GM19468 (cell line): ENCODE data around the gene MON2.
"Not testable (repeated sequence)": the region's sequence is repeated elsewhere in the genome, so short reads cannot be mapped to it uniquely, and the experiment has no call there.

Experiments
- ATAC-seq: cut with Tn5 transposase; IDR thresholded peaks from one replicate; pipeline ENCODE4 v1.9.1; 2021; ENCODE audit warnings: mild to moderate bottlenecking, moderate library complexity, moderate number of reproducible peaks; ENCODE audit not compliant: unreplicated experiment; ENCODE audit errors: extremely low read depth

MON2 gene

DNA sequence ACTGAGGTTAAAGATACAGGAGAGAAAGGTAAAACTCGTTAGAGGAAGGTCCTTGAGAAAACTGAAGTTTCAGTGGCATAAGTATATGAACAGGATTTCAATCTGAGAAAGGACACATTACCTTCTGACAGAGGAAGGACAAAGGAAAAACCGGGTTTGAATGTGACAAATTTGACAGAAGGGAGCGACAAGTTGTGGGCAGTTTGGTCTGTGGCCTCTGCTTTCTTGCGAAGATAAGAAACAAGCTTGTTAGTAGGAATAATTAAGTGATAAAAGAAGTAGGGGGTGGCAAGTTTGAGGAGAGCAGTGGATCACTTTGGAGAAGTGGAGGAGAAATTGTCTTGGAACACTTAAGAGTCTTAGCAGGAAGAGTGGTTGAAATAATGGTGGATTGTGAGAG lies 5.1 kb downstream of the MON2 start:
- no peak for ATAC-seq

DNA sequence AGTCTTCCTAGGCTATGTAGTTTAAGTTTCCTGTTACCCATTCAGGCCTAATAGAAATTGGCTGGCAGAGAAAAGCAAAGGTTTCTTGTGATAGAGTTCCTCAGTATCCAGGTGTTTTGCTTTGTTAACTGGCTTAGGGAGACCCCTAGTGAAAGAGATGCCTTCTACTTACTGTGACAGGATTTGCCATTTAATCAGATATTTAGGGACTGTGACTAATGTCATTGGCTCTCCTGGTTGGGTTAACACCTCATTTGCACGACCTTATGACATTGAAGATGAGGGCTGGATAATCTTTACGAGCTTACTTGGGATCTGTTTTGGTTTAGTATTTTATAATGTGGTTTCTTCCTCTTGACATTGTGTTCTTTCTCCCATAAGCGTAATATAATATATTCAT lies 5.8 kb downstream of the MON2 start:
- no peak for ATAC-seq

DNA sequence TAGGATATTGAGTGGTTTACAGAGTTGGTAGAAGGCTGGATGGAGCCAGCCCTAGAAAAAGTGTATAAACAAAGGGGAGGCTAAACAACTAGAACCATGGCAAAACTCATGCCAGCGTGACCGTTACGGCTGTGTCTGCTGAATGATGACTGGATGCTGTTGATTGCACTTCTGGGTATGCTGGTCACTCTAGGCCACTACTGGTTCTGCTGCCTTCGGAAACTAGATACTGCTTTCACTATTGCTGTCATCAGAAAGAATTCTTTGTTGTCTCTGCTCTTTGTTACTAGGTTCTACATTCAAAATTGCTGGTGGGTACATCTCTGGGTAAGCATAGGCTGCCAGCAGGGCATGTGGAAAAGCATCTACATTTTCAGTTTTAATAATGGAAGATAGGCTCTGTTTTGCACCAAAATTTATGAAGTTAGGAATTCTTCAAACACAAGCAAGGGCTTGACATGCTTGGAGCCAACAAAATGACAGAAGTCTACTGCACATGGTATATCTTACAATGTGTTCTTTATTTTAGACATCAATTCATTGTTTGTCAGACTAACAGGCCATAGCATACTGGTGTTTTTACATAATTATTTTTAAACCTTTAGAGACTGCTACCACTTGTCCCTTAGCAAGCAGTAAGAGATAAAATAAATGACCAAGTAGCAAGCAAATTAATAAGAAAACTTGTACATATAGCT lies 15.4 kb downstream of the MON2 start:
- ATAC-seq, result no peak

DNA sequence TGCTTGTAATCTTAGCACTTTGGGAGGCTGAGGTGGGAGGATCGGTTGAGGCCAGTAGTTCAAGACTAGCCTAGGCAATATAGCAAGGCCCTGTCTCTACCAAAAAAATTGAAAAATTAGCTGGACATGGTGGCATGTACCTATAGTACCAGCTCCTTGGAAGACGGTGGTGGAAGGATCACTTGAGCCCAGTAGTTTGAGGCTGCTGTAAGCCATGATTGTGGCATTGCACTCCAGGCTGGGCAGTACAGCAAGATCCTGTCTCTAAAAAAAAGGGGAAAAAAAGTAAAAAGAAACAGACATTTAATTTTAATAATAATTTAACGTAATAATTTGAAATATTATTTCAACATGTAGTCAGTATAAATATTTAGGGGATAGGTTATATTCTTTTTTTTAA lies 16.1 kb downstream of the MON2 start:
- ATAC-seq, result no peak

DNA sequence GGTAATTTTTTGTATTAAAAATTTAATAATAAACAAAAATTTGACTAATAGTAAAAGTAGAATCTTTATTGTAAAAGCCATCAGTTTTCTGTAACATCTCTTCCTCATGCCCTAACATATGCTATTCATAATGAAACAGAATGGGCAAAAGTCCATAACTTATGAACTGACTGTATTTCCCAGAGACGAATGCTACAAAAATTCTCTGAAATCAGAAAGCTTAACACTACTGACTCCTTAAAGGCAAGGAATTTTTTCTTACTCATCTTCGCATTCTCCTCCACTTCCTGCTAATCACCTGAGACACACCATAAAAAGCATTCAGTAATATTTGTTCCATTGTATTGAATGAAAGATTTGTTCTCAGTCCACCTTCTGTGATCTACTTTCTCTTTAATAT lies 17.6 kb downstream of the MON2 start:
- ATAC-seq, result no peak

DNA sequence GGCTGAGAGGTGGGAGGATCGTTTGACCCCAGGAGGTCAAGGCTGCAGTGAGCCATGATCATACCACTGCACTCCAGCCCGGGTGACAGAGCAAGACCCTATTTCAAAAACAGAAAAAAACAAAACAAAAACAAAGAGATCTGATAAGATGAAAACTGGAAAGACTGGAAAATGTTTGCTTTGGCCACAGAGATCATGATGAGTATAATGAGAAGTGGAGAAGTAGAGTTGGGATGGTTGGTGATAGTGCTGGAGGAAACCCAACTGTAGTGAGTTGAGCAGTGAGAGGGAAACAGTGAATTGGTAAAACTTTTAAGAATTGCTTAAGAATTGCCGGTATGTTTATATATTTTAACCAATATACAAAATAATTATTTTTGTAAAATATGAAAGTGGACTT lies 39.2 kb downstream of the MON2 start:
- no peak for ATAC-seq

DNA sequence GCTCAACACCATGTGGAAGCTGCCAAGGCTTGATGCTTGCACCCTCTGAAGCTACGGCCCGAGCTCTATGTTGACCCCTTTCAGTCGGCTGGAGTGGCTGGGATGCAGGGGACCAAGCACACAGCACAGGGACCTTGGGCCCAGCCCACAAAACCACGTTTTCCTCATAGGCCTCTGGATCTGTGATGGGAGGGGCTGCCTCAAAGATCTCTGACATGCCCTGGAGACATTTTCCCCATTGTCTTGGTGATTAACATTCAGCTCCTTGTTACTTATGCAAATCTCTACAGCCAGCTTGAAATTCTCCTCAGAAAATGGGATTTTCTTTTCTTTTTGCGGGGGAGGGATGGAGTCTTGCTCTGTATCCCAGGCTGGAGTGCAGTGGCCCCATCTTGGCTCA lies 46.3 kb downstream of the MON2 start:
- ATAC-seq, result no peak

DNA sequence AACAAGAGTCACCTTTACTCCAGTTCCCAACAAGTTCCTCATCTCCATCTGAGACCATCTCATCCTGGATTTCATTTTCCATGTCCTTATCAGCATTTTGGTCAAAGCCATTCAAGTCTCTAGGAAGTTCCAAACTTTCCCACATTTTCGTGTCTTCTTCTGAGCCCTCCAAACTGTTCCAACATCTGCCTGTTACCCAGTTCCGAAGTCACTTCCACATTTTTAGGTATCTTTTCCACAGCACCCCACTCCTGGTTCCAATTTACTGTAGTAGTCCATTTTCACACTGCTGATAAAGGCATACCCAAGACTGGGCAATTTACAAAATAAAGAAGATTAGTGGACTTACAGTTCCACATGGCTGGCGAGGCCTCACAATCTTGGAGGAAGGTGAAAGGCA lies 47.5 kb downstream of the MON2 start:
- ATAC-seq, result not testable (repeated sequence)

DNA sequence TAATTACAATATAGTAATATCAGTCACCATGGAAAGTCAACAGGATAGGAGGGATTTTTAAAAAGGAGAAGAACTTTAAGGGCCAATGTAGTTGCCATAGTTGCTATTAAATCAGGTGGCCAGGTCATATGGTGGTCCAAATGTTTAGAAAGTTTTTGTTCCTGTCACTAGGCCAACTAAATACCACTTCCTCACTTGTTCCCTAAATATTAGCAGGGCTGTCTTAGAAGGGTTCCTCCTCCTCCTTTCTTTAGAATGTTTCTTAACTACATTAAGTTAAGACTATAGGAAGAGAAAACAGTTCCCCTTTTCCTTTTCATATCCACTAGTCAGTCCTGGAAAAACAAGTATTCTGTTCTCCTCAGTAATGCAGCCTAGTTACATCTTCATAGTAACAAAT lies 50.3 kb downstream of the MON2 start:
- no peak for ATAC-seq

DNA sequence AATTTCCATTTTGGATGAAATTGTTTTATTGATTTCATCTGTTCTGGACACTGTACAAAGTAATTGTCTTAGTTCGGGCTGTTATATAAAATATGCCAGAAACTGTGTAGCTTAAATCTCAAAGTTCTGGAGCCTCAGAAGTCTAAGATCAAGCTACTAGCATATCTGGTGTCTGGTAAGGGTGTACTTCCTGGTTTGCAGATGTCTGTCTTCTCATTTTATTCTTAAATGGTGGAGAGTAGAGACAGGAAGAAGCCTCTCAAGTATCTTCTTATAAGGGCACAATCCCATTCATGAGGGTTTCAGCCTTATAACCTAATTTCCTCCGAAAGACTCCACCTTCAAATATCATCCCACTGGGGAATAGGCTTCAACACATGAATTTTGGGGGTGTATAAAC lies 51.3 kb downstream of the MON2 start:
- ATAC-seq, result no peak

DNA sequence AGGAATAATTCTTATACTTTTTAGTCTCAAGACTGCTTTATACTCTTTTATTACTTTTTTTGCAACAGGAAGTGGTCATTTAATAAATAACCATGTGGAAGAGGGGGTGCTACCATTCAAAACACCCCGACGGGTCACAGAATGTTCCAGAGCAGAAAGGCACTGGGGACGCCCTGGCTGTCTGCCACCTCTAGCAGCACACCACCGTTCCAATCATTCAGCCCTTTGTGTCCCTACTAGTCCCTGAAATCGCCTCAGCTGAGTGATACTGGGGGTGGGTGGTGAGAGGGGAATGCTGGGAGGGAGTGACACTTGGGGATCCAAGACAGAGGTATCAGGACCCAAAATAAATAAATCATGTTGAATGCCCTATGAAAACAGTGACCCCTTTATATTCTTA lies 52.4 kb downstream of the MON2 start:
- no peak for ATAC-seq

DNA sequence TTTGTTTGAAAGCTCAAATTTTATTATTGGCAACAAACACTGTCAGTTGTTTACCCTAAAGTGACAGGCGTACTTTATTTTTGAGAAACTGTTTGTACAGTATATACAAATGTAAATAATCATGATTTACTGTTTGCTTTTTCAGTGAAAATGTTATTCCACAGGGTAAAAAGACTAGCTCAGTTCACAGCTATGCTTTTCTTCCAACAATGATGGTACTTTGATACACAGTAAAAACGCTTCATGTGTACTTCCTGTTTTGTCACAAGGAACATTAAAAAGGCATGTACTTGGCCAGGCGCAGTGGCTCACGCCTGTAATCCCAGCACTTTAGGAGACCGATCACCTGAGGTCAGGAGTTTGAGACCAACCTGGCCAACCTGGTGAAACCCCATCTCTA lies 53.7 kb downstream of the MON2 start:
- ATAC-seq, result no peak

DNA sequence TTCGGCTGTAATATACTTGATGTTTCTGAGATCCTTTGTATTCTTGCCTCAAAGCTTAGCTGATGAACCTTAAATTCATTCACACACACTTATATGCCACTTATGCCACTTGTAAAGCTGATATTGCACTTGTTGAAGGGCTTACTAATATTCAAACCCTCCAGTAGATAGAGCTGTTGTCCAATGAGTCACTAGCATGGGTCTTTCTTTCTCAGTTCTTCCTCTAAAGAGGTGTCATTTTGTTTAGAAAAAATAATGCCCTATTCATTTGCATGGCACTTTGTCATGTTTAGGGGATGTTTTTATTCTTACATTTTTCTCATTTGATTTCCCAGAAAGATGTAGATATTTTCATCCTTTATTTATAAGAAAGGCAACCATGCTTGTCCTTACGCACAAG lies 56.4 kb downstream of the MON2 start:
- no peak for ATAC-seq

DNA sequence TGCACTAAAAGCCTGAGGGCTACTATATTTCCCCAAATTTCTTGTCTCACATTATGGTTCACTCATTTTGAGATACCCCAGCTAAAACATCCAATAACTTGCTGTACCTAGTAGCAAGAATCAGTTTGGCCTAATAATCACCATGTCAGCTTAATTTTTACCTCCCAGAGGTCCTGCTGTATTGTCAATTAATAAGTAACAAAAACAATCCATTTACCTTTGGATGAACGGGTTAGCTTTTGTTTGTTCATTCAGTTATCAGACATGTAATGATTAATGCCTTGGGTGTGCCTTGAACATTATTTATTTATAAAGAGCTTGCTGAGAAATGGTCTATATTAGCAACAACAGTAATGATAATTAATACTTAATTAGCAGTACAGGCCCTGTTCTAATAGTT lies 57.0 kb downstream of the MON2 start:
- no peak for ATAC-seq

DNA sequence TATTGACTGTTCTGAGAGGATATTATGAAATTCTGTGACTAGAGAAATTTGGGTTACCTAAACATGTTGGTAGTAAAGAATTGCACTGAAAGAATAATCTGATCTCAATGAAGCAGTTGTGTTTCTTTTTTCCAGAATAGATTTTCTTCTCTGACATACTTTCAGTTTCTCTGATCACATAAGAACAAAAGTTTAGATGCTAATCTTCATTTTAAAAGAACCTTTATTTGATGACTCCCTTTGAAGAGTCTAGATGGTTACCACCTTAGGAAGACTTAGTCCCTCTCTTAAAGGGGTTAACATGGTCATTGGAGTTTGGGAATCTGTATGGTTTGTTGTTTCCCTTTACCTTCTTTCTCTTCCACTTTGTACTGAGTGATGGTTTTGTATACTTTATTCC lies 58.6 kb downstream of the MON2 start:
- ATAC-seq, result no peak

DNA sequence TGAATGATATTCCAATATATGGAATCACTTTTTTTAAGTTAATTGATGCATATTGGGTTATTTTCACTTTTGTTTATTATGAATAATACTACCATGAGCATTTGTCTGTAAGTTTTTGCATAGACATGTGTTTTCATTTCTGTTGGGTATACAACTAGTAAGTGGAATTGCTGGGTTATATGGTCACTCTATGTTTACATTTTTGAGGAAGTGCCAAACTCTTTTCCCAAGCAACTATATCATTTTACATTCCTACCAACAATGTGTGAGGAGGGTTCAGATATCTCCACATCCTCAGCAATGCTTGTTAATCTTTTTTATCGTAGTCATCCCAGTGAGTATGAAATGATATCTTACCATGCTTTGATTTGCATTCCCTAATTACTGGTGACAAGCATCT lies 64.0 kb downstream of the MON2 start:
- ATAC-seq, result no peak

DNA sequence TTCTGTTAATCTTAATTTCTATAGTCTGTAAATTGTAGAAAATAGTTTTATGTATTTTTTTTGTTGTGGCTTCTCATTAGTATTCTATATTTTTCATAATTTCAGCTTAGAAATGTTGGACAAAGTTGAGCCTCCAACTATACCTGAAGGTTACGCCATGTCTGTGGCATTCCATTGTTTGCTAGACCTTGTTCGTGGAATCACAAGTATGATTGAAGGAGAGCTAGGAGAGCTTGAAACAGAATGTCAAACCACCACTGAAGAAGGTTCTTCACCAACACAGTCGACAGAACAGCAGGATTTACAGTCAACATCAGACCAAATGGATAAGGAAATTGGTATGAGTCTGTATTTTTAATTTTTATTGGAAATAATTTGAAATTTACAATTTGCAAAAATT lies 65.7 kb downstream of the MON2 start:
- ATAC-seq, result no peak

DNA sequence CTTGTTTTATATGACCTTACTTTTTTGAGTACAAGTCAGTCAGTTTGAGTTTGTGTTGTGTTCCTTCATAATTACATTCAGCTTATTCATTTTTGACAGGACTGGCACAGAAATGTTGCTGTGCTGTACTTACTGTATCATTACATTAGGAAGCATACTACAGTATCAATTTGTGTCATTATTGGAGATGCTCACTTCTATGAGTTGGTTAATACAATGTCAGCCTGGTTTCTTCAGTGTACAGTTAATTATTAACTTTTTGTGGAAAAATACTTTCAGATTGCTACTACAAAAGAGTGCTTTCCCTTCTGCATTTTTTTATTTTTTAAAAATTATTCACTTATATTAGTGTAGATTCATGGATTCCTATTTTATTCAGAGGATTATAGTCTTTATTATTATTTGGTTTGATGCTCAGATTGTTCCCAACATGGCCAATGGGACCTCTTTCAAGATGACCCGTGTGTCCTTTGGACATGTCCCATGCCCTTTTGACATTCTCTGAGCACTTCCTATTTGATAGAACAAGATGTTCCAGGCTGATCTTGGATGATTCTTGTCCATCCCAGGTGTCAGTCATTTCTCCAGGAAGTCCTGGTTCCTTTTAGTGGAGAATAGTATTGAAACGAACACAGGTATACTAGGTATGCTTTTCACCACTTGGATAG lies 66.6 kb downstream of the MON2 start:
- ATAC-seq, result no peak

DNA sequence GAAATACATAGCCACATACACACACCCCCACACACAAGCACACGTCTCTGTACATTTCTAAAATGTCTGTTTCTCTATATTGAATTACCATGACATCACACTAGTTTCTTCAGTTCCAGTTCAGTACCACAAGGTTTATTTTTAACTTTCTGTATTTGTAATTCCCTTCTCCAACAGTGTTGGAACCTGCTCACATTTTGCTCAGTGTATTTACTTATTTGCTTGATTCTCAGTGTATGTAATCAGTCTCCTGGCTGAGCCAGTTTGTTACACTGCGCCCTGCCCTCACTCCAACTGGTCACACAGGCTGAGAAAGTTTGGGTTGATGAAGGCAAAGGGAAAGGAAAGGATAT lies 67.1 kb downstream of the MON2 start:
- no peak for ATAC-seq

DNA sequence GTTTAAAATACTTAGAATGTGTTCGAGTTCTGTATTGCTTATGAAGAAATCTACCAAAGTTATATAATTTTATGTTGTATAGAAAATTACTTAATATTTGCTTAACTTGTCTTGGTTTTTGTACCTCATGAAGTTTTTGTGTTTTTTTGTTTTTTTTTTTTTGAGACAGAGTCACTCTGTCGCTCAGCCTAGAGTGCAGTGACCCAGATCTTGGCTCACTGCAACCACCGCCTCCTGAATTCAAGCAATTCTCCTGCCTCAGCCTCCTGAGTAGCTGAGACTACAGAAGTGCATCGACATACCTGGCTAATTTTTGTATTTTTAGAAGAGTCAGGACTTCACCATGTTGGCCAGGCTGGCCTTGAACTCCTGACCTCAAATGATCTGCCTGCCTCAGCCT lies 69.9 kb downstream of the MON2 start:
- no peak for ATAC-seq

DNA sequence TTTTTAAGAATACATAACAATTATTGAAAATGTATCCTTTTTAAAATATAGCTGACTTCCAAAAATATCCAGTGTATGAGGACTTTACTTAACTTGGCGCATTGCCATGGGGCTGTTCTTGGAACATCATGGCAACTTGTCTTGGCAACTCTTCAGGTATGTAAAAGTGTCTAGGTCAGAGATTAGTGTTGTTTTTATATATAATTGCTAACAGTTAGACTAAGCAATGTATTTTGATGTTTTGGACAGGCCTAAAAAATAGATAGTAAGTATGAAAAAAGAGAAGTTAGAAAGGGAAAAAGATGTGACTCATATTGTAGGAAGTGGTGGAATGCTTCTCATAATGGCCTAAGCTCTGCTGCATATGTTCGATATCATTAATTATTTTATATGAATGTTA lies 70.9 kb downstream of the MON2 start:
- no peak for ATAC-seq

DNA sequence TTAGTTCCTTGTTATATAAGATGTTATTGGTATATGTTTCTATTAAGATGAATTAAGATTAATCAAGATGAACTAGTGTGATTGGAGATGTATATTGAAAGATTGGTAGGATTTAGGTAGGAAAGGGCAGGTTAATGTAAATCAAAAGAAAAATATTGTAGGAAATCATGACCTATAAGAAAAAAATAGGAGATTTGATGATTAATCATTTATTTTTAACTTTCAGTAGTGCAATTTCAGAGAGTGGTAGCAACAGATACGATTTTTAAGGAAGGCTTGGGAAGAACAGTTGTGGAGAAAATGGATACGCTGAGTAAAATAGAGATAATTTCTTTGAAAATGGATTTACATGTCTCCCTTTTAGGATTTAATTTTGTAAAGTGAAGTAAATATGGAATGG lies 73.7 kb downstream of the MON2 start:
- no peak for ATAC-seq
